ENCODE data around the gene GCLM. TPM values are rescaled to one million over a fixed set of nuclear protein-coding genes. Genes with fewer than 3 reads are reported as not detected.

The GCLM gene
- total RNA-seq, 1 experiment from 2014 or later, result 14.1 TPM

DNA sequence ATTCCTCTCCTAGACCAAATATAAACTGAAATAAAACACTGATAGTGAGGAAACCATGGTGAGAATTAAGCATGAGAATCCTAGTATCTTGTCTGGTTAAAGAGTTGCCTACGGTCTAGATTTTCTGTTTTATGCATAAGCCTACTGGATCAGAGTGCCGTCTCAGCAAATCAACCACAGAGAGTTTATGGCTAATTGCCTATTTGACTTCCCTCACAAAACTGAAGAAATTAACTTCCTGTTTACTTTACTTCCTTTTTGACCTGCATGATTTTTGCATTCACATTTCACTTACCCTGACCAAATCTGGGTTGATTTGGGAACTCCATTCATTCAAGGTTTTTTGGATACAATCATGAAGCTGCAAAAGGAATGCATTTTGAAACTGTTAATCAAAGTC lies 5.0 kb downstream of the GCLM start:
- DNase-seq (ENCODE audit: low spot score) (no peak), ATAC-seq (no peak)
- TF ChIP-seq NFATC4 (CRISPR knock-in tag; IDR thresholded peaks at IDR 0.05) (no peak), CREM (CRISPR knock-in tag; IDR thresholded peaks at IDR 0.05) (no peak), RORB (CRISPR knock-in tag; IDR thresholded peaks at IDR 0.05) (no peak), ESRRA (CRISPR knock-in tag; IDR thresholded peaks at IDR 0.05; ENCODE audit: borderline replicate concordance) (no peak), NFYB (CRISPR knock-in tag; conservative IDR thresholded peaks at IDR 0.05; ENCODE audit: low read depth) (no peak), JUN (CRISPR knock-in tag; IDR thresholded peaks at IDR 0.05) (no peak), NR1H2 (CRISPR knock-in tag; IDR thresholded peaks at IDR 0.05) (no peak)
- TF ChIP-seq, protein P1, sequence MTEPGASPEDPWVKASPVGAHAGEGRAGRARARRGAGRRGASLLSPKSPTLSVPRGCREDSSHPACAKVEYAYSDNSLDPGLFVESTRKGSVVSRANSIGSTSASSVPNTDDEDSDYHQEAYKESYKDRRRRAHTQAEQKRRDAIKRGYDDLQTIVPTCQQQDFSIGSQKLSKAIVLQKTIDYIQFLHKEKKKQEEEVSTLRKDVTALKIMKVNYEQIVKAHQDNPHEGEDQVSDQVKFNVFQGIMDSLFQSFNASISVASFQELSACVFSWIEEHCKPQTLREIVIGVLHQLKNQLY (CRISPR knock-in tag; IDR thresholded peaks at IDR 0.05), result no peak
- TF ChIP-seq, protein P2, sequence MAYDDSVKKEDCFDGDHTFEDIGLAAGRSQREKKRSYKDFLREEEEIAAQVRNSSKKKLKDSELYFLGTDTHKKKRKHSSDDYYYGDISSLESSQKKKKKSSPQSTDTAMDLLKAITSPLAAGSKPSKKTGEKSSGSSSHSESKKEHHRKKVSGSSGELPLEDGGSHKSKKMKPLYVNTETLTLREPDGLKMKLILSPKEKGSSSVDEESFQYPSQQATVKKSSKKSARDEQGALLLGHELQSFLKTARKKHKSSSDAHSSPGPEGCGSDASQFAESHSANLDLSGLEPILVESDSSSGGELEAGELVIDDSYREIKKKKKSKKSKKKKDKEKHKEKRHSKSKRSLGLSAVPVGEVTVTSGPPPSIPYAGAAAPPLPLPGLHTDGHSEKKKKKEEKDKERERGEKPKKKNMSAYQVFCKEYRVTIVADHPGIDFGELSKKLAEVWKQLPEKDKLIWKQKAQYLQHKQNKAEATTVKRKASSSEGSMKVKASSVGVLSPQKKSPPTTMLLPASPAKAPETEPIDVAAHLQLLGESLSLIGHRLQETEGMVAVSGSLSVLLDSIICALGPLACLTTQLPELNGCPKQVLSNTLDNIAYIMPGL (CRISPR knock-in tag; IDR thresholded peaks at IDR 0.05), result no peak
- TF ChIP-seq, protein P3, sequence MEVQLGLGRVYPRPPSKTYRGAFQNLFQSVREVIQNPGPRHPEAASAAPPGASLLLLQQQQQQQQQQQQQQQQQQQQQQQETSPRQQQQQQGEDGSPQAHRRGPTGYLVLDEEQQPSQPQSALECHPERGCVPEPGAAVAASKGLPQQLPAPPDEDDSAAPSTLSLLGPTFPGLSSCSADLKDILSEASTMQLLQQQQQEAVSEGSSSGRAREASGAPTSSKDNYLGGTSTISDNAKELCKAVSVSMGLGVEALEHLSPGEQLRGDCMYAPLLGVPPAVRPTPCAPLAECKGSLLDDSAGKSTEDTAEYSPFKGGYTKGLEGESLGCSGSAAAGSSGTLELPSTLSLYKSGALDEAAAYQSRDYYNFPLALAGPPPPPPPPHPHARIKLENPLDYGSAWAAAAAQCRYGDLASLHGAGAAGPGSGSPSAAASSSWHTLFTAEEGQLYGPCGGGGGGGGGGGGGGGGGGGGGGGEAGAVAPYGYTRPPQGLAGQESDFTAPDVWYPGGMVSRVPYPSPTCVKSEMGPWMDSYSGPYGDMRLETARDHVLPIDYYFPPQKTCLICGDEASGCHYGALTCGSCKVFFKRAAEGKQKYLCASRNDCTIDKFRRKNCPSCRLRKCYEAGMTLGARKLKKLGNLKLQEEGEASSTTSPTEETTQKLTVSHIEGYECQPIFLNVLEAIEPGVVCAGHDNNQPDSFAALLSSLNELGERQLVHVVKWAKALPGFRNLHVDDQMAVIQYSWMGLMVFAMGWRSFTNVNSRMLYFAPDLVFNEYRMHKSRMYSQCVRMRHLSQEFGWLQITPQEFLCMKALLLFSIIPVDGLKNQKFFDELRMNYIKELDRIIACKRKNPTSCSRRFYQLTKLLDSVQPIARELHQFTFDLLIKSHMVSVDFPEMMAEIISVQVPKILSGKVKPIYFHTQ (CRISPR knock-in tag; IDR thresholded peaks at IDR 0.05), result no peak
- no peaks in the 10 kb centered on the region for H3K36me3 Mint-ChIP-seq
- H3K27me3 Mint-ChIP-seq (ENCODE audit: low read depth), result peaks cover 5% of the 10 kb centered on the region; the same call in 1 of the 2 replicates
- POLR2A ChIA-PET, result no interaction called here
- no peaks in the 10 kb centered on the region for H3K9me3 Mint-ChIP-seq
- H3K4me1 Mint-ChIP-seq, result peaks cover 20% of the 10 kb centered on the region
- no peak overlapping the region; the same call in 1 of the 2 replicates for H3K27ac Mint-ChIP-seq
- no peak overlapping the region for H3K4me3 Mint-ChIP-seq
- CTCF ChIA-PET, result no interaction called here

DNA sequence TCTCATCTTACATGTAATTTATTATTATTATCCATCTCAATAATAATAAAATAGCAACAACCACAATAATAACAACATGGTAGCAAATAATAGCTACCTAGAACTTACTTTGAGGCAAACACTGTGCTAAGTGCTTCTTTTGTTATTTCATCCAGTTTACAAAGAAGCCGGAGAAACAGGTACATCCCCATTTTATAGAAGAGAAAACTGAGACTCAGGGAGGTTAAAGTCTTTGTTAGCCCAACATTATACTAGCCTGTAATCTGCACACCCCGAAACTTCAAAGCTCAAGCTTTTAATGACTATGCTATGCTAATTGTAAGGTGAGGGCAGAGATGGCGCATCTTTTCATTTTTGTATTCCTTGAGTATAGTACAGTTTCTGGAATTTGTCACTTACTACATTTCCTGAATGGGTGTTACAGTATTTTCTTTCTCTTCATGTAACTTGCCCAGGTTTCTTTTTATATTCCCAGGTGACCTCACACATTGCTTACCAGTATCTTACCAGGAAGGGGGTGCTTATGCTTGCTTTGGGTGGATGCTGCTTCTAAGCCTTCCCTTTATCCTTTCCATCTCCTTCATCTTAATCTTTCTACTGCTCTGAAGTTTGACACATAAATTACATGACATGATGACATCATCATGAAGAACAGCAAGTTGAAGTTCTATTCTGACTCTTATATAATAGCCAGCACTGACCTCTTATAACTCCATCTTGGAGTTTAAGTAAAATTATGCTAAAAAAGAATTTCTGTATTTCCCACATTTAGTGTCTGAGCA lies 8.3 kb downstream of the GCLM start:
- H3K9me3 Mint-ChIP-seq, result no peaks in the 10 kb centered on the region
- H3K4me1 Mint-ChIP-seq, result peaks cover 2% of the 10 kb centered on the region; the same call in 1 of the 2 replicates
- ChIA-PET POLR2A (no interaction called here), CTCF (no interaction called here)
- no peak for ATAC-seq
- DNase-seq (ENCODE audit: low spot score), result no peak
- 0 out of 2 replicates have a peak, but pooled peaks cover 3% of the 10 kb centered on the region for H3K36me3 Mint-ChIP-seq
- no peak overlapping the region for H3K27ac Mint-ChIP-seq
- H3K4me3 Mint-ChIP-seq, result no peak overlapping the region
- no peaks in the 10 kb centered on the region for H3K27me3 Mint-ChIP-seq (ENCODE audit: low read depth)
- TF ChIP-seq OVOL2 (CRISPR knock-in tag; IDR thresholded peaks at IDR 0.05; ENCODE audit: borderline replicate concordance) (no peak), NFE2L1 (CRISPR knock-in tag; IDR thresholded peaks at IDR 0.05) (no peak), MXD4 (CRISPR knock-in tag; IDR thresholded peaks at IDR 0.05; ENCODE audit: borderline replicate concordance) (no peak), TP53 (CRISPR knock-in tag; IDR thresholded peaks at IDR 0.05) (no peak), IRF2 (CRISPR knock-in tag; IDR thresholded peaks at IDR 0.05; ENCODE audit: borderline replicate concordance, low read depth) (no peak), GABPB1 (CRISPR knock-in tag; IDR thresholded peaks at IDR 0.05) (no peak), ZNF232 (CRISPR knock-in tag; IDR thresholded peaks at IDR 0.05) (no peak), SOX15 (CRISPR knock-in tag; IDR thresholded peaks at IDR 0.05) (no peak), NFYB (CRISPR knock-in tag; conservative IDR thresholded peaks at IDR 0.05; ENCODE audit: low read depth) (no peak), ZNF396 (CRISPR knock-in tag; IDR thresholded peaks at IDR 0.05; ENCODE audit: borderline replicate concordance) (no peak)
- TF ChIP-seq, protein P4, sequence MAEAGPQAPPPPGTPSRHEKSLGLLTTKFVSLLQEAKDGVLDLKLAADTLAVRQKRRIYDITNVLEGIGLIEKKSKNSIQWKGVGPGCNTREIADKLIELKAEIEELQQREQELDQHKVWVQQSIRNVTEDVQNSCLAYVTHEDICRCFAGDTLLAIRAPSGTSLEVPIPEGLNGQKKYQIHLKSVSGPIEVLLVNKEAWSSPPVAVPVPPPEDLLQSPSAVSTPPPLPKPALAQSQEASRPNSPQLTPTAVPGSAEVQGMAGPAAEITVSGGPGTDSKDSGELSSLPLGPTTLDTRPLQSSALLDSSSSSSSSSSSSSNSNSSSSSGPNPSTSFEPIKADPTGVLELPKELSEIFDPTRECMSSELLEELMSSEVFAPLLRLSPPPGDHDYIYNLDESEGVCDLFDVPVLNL (CRISPR knock-in tag; IDR thresholded peaks at IDR 0.05; ENCODE audit: borderline replicate concordance, low read depth), result no peak
- TF ChIP-seq, protein P5, sequence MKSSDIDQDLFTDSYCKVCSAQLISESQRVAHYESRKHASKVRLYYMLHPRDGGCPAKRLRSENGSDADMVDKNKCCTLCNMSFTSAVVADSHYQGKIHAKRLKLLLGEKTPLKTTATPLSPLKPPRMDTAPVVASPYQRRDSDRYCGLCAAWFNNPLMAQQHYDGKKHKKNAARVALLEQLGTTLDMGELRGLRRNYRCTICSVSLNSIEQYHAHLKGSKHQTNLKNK (CRISPR knock-in tag; IDR thresholded peaks at IDR 0.05), result no peak
- TF ChIP-seq, protein P6, sequence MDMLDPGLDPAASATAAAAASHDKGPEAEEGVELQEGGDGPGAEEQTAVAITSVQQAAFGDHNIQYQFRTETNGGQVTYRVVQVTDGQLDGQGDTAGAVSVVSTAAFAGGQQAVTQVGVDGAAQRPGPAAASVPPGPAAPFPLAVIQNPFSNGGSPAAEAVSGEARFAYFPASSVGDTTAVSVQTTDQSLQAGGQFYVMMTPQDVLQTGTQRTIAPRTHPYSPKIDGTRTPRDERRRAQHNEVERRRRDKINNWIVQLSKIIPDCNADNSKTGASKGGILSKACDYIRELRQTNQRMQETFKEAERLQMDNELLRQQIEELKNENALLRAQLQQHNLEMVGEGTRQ (CRISPR knock-in tag; IDR thresholded peaks at IDR 0.05), result no peak
- TF ChIP-seq, protein P2 (CRISPR knock-in tag; IDR thresholded peaks at IDR 0.05), result no peak
- TF ChIP-seq, protein P1 (CRISPR knock-in tag; IDR thresholded peaks at IDR 0.05), result no peak
- TF ChIP-seq, protein P7, sequence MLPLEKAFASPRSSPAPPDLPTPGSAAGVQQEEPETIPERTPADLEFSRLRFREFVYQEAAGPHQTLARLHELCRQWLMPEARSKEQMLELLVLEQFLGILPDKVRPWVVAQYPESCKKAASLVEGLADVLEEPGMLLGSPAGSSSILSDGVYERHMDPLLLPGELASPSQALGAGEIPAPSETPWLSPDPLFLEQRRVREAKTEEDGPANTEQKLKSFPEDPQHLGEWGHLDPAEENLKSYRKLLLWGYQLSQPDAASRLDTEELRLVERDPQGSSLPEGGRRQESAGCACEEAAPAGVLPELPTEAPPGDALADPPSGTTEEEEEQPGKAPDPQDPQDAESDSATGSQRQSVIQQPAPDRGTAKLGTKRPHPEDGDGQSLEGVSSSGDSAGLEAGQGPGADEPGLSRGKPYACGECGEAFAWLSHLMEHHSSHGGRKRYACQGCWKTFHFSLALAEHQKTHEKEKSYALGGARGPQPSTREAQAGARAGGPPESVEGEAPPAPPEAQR (CRISPR knock-in tag; IDR thresholded peaks at IDR 0.05), result no peak
